Fibroblast of the aortic adventitia (primary cell): ENCODE measurements around the gene CDIPT. TPM values are rescaled to one million over a fixed set of nuclear protein-coding genes. Genes with fewer than 3 reads are reported as not detected.
A peak's percentile ranks its signal among the peaks of the same experiment; 100 is the strongest.
"Not testable (repeated sequence)": the region's sequence is repeated elsewhere in the genome, so short reads cannot be mapped to it uniquely, and the experiment has no call there.

Source experiments
- DNase-seq: peaks from one replicate; pipeline ENCODE4 v3.0.0-alpha.2; 2010; ENCODE audit warnings: low read depth
- H3K4me3 ChIP-seq: 2 replicates; pipeline ENCODE4 v1.5.1; 2011; ENCODE audit warnings: low read depth, mild to moderate bottlenecking, control low read depth, low read length, moderate library complexity
- CTCF ChIP-seq: IDR thresholded peaks from 2 replicates; pipeline ENCODE4 v1.5.1; 2011; ENCODE audit warnings: mild to moderate bottlenecking, low read length, control low read depth, inconsistent platforms; ENCODE audit not compliant: insufficient read depth
- total RNA-seq: library from RNA; depleted of rRNA; stranded (reverse); fragments of >200 nt; gene quantifications from 2 replicates; pipeline ENCODE4 v1.2.3, GENCODE V29; 2012; ENCODE audit warnings: low replicate concordance

CDIPT gene
- total RNA-seq: 66.2 and 79.2 TPM in 2 replicates

DNA sequence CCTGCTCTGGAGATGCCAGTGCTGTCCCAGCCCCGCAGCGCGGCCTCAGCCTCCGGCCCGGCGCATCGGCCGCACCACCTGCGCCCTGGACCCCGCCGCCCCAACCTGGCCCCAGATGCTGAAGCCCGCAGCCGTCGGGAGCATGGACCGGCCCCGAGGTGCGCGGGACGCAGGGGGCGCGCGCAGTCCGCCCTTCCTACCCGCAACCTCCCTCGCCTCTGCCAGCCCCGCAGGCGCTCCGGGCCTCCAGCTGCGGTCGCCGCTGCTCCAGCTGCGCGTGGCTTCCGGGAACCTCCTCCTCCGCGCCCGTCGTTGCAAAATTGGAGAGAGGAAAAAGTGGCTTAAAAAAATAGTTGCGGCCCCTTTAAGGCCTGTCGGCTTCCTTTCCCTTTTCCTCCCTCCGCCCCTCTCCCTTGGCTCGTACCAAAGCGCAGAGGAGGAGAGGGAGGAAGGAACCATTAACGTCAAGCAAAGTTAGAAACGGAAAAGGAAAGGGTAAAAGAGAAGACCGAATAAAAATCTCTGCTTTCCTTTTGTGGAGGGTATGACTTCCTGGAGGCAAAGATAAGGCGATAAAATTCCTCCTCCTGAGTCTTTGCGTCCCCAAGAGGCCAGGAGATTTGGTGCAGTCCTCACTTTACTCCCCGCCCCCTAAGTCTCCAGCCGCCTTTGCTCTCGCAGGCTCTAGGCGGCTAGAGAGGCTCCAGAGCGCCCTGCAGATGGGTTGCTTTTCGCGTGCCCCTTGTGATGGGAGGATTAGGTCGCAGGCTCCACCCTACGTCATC, at the start of gene CDIPT:
Gene CDIPT, minus strand, starts transcription at position 343 of the 785 bp plus-strand sequence. CDS start 369 bp downstream, outside the sequence.
- peak; percentile 65 for TF ChIP-seq CTCF
- H3K4me3 ChIP-seq: peak within 1 kb of the TSS; percentile 92
- DNase-seq: peak; percentile 99

DNA sequence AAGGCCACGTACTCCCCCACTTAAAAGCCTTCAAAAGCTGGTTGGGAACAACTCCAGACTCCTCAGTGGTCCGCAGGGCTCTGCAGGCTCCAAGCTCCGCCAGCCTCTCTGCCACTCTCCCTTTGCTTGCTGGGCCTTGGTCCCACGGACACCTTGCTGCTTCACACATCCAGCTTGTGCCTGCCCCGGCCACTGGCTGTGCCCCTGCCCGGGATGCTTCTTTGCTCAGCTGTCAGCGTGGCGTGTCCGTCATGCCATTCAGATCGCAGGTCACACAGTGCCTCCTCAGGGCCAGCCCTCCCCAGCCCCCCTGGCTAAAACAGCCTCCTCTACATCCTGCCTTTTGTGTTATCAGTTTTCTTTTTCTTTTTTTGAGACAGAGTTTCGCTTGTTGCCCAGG, 49.1 kb upstream of the CDIPT start:
- DNase-seq: no peak
- H3K4me3 ChIP-seq: no peak overlapping the region

DNA sequence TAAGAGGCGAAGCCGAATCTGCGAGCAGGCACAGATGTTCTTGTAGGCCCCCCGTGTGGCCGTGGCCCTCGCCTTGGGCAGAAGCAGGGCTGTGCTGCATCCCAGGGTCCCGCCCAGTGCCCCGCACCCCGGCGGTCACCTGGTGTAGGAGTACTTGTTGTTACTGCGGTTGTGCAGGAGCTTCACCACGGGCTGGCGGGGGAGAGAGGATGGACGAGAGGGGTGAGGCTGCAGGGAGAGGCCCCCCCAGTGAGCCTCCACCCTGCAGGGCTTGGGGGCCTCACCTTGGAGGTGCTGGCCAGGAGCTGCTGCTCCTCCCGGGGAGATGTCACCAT, 48.6 kb upstream of the CDIPT start:
- H3K4me3 ChIP-seq: no peak overlapping the region
- DNase-seq: no peak
- no peak for TF ChIP-seq CTCF

More for the DNA sequence above, 49.1 kb upstream of the CDIPT start:
- TF ChIP-seq CTCF: no peak

DNA sequence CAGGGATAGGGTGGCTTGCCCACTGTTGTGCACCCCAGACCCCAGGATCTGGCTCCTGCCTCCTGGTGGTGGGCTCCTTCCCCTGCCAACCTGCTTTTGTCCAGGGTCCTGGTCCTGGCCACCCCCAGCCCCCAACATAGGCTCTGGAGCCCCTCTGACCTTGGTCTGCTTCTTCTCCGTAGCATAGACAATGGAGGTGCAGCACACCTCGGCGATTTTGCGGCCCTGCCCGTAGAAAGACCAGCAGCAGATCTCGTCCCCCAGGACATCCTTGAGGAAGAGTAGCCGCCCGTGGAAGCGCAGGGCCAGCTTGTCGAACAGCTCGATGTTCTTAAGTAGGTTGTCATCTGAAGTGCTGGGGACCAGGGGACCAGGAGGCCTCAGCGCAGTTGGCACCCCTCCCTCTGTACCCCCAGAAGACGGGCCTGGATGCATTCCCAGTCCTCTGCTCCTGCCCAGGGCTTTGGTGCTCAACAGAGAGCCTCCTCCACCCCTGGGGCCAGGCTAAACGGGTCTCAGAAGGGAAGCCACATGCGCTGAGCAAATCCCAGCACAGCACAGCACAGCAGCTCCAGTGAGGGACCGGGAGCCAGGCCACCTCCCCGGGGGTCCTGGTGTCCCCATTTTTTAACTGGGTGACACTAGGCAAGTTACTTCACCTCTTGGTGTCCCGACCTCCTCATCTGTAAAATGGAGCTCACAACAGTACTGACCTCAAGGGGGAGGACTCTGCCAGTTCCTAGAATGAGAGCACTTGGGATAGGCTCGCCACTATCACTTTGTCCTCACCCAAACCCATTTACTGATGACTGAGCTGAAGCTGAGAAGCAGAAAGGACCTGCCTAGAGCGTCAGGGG, 48.0 kb upstream of the CDIPT start:
- no peak overlapping the region for H3K4me3 ChIP-seq
- no peak for DNase-seq
- no peak for TF ChIP-seq CTCF

- not testable (repeated sequence) for DNase-seq, H3K4me3 ChIP-seq
Measured at GRCh38 chr16:29909851-29910250, 46.8 kb upstream of the CDIPT start.

- DNase-seq: no peak
- H3K4me3 ChIP-seq: no peak overlapping the region
- no peak for TF ChIP-seq CTCF
Measured at GRCh38 chr16:29909391-29909790, 46.4 kb upstream of the CDIPT start.

GRCh38 chr16:29908719-29909220, 45.7 kb upstream of the CDIPT start:
- DNase-seq: no peak
- TF ChIP-seq CTCF: no peak

More at GRCh38 chr16:29908719-29909220, 45.7 kb upstream of the CDIPT start:
- H3K4me3 ChIP-seq: no peak overlapping the region
